Thymus (tissue), 11 donors: ENCODE results near the gene XKR3. TPM values are rescaled to one million over a fixed set of nuclear protein-coding genes. Genes with fewer than 3 reads are reported as not detected.

Experiments used
- DNase-seq, 9 donors: peaks; one replicate each; pipeline ENCODE4 v3.0.0-alpha.2; 2013; ENCODE audit warnings: low spot score in 9 of 9, low read depth in 6 of 9, missing footprints in 1 of 9
- H3K27ac ChIP-seq, 2 donors: one replicate each; pipeline ENCODE4 v1.5.1; 2013; ENCODE audit warnings: control low read depth in 1 of 2, low read depth in 1 of 2, low read length in 1 of 2, mild to moderate bottlenecking in 1 of 2, moderate library complexity in 1 of 2
- H3K27me3 ChIP-seq, 2 donors: one replicate each; pipeline ENCODE4 v1.5.1; 2013; ENCODE audit warnings: low read length in 1 of 2; ENCODE audit not compliant: control insufficient read depth in 2 of 2, insufficient read depth in 1 of 2
- H3K36me3 ChIP-seq, 2 donors: one replicate each; pipeline ENCODE4 v1.5.1; 2013; ENCODE audit warnings: low read length in 1 of 2, mild to moderate bottlenecking in 1 of 2, moderate library complexity in 1 of 2; ENCODE audit not compliant: control insufficient read depth in 2 of 2, insufficient read depth in 2 of 2
- H3K4me1 ChIP-seq, 2 donors: one replicate each; pipeline ENCODE4 v1.5.1; 2013; ENCODE audit warnings: low read length in 2 of 2; ENCODE audit not compliant: control insufficient read depth in 2 of 2, insufficient read depth in 2 of 2
- H3K4me3 ChIP-seq, 2 donors: one replicate each; pipeline ENCODE4 v1.5.1; 2013; ENCODE audit warnings: low read length in 2 of 2, control low read depth in 1 of 2, mild to moderate bottlenecking in 1 of 2
- H3K9me3 ChIP-seq, 2 donors: one replicate each; pipeline ENCODE4 v1.5.1; 2013; ENCODE audit warnings: low read length in 1 of 2, mild to moderate bottlenecking in 1 of 2; ENCODE audit not compliant: control insufficient read depth in 2 of 2, insufficient read depth in 1 of 2
- WGBS: extraction: QIAGEN DNeasy Blood & Tissue Kit; methylation state at CpG from one replicate; pipeline ENCODE4 v1.1.7; 2013; 5-methylcytosine and 5-hydroxymethylcytosine counted together
- polyA plus RNA-seq: library from polyadenylated mRNA; stranded (reverse); fragments of 200-250 nt; gene quantifications from one replicate; pipeline ENCODE4 v1.2.3, GENCODE V29; 2013
- total RNA-seq: library from RNA; stranded (reverse); fragments of 120-200 nt; gene quantifications from one replicate; pipeline ENCODE4 v1.2.4, GENCODE V29; 2013
- donor health status: healthy.

XKR3 gene
- total and polyA plus RNA-seq, 2 donors, result 0.05 to 0.16 TPM

- Histone ChIP-seq H3K4me1 (no peaks in the 10 kb centered on the region), H3K4me3 (no peak overlapping the region), H3K36me3 (no peaks in the 10 kb centered on the region), H3K27ac (no peak overlapping the region), H3K9me3 (peaks cover 2 to 3% of the 10 kb centered on the region in 2 donors), H3K27me3 (no peaks in the 10 kb centered on the region)
- WGBS, result 94% methylated on average over 7 of the region's 7 CpGs
- no peak for DNase-seq
These were observed 19.3 kb upstream of the XKR3 start for GRCh38 chr22:16844529-16844928.

DNA sequence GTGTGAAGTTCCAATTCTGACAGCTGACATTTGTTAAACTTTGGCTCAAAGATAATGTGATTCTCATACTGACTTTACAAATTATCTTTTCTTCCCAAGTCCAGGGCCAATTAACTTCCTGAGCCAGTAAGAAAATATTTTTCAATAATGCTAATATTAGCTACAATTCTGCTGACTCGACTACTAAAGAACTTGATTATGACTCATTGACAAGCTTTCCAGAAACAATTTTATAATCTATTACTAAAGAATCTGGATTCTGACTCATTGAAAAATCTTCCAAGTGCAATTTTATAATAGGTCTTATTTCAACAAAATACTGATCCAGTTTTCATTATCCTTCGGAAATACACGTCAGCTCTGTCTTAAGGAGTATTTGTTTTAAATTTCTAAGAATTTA is 12.9 kb upstream of the XKR3 start:
- 98% methylated on average over 3 of the region's 3 CpGs for WGBS
- Histone ChIP-seq H3K27me3 (no peaks in the 10 kb centered on the region), H3K4me3 (no peak overlapping the region), H3K36me3 (no peaks in the 10 kb centered on the region), H3K27ac (no peak overlapping the region), H3K9me3 (no peaks in the 10 kb centered on the region), H3K4me1 (no peaks in the 10 kb centered on the region)
- no peak for DNase-seq

GRCh38 chr22:16834971-16835370 is 9.8 kb upstream of the XKR3 start:
- Histone ChIP-seq H3K4me3 (no peak overlapping the region), H3K27me3 (no peaks in the 10 kb centered on the region), H3K4me1 (no peaks in the 10 kb centered on the region), H3K36me3 (no peaks in the 10 kb centered on the region), H3K27ac (no peak overlapping the region), H3K9me3 (no peaks in the 10 kb centered on the region)
- DNase-seq, result no peak
- 94% methylated on average over 1 of the region's 1 CpG for WGBS

- 96% methylated on average over 5 of the region's 5 CpGs for WGBS
- Histone ChIP-seq H3K4me1 (no peaks in the 10 kb centered on the region), H3K4me3 (no peak overlapping the region), H3K27ac (no peak overlapping the region), H3K36me3 (no peaks in the 10 kb centered on the region), H3K27me3 (no peaks in the 10 kb centered on the region), H3K9me3 (no peaks in the 10 kb centered on the region)
- DNase-seq, result no peak
These were observed 6.0 kb upstream of the XKR3 start for GRCh38 chr22:16831257-16831656.

- H3K27me3 ChIP-seq, result no peaks in the 10 kb centered on the region
- DNase-seq, result no peak
- peaks cover 0 to 2% of the 10 kb centered on the region in 2 donors for H3K4me1 ChIP-seq
- H3K4me3 ChIP-seq, result no peak overlapping the region
- WGBS, result 98% methylated on average over 3 of the region's 3 CpGs
- H3K36me3 ChIP-seq, result no peaks in the 10 kb centered on the region
- no peaks in the 10 kb centered on the region for H3K9me3 ChIP-seq
- no peak overlapping the region for H3K27ac ChIP-seq
These were observed 4.8 kb upstream of the XKR3 start for GRCh38 chr22:16829985-16830384.

GRCh38 chr22:16828876-16829275 is 3.7 kb upstream of the XKR3 start:
- H3K9me3 ChIP-seq, result no peaks in the 10 kb centered on the region
- peaks cover 0 to 2% of the 10 kb centered on the region in 2 donors for H3K4me1 ChIP-seq
- H3K27me3 ChIP-seq, result no peaks in the 10 kb centered on the region
- no peaks in the 10 kb centered on the region for H3K36me3 ChIP-seq
- DNase-seq, result no peak
- 97% methylated on average over 4 of the region's 4 CpGs for WGBS
- no peak overlapping the region for H3K27ac ChIP-seq
- no peak overlapping the region for H3K4me3 ChIP-seq

GRCh38 chr22:16827506-16827905 is 2.3 kb upstream of the XKR3 start:
- Histone ChIP-seq H3K27ac (no peak overlapping the region), H3K4me1 (peaks cover 0 to 2% of the 10 kb centered on the region in 2 donors), H3K4me3 (no peak overlapping the region), H3K36me3 (no peaks in the 10 kb centered on the region), H3K27me3 (no peaks in the 10 kb centered on the region), H3K9me3 (no peaks in the 10 kb centered on the region)
- 98% methylated on average over 1 of the region's 1 CpG for WGBS
- no peak for DNase-seq

- Histone ChIP-seq H3K4me3 (no peak overlapping the region), H3K27me3 (no peaks in the 10 kb centered on the region), H3K27ac (no peak overlapping the region), H3K9me3 (no peaks in the 10 kb centered on the region), H3K4me1 (no peaks in the 10 kb centered on the region), H3K36me3 (no peaks in the 10 kb centered on the region)
- DNase-seq, result no peak
These were observed 6.0 kb downstream of the XKR3 start for GRCh38 chr22:16819249-16819648.

DNA sequence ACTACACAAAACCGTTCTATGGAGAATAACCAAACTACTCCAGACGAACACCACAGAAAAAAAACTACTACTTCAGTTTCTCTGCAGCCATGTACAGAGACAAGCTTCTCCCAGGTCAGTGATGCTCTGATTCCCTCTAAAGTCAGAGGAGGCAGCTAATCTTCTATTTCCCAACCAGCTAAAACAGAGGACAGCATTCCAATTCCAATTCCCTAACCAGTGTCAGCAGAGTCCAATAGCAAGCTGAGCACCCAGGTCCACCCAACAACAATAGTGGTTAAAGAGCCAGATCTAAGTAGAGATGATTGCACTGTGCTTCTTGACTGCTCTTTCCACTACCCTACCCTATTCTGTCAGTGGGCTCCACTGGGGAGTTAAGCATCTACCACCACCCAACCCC is 6.7 kb downstream of the XKR3 start:
- WGBS, result 92% methylated on average over 2 of the region's 2 CpGs

DNA sequence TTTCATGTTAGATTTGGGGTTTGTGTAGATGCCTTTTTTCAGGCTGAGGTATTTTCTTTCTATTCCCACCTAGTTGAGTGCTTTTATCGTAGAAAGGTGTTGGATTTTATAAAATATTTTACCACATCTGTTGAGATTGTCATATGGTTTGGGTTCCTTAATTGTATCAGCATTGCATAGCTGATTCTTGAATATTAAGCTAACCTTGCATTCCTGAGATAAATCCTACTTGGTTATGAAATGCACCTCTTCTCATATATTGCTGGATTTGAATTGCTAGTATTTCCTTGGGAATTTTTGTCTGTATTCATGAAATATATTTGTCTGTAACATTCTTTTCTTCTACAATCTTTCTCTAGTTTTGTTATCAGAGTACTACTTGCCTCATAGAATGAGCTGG is 10.1 kb downstream of the XKR3 start:
- DNase-seq, result no peak
- H3K36me3 ChIP-seq, result no peaks in the 10 kb centered on the region
- H3K27me3 ChIP-seq, result no peaks in the 10 kb centered on the region
- H3K4me1 ChIP-seq, result peaks cover 0 to 2% of the 10 kb centered on the region in 2 donors
- no peak overlapping the region for H3K4me3 ChIP-seq
- H3K9me3 ChIP-seq, result no peaks in the 10 kb centered on the region
- H3K27ac ChIP-seq, result no peak overlapping the region
- 92% methylated on average over 1 of the region's 1 CpG for WGBS

More for the DNA sequence above, 6.7 kb downstream of the XKR3 start:
- Histone ChIP-seq H3K4me3 (no peak overlapping the region), H3K36me3 (no peaks in the 10 kb centered on the region), H3K4me1 (no peaks in the 10 kb centered on the region), H3K27me3 (no peaks in the 10 kb centered on the region), H3K9me3 (no peaks in the 10 kb centered on the region), H3K27ac (no peak overlapping the region)
- DNase-seq, result no peak
